HG03045 (cell line): ENCODE results near the gene ABHD15.
A peak's percentile ranks its signal among the peaks of the same experiment; 100 is the strongest.
"Not testable (repeated sequence)": the region's sequence is repeated elsewhere in the genome, so short reads cannot be mapped to it uniquely, and the experiment has no call there.

Experiments
- ATAC-seq: cut with Tn5 transposase; IDR thresholded peaks from one replicate; pipeline ENCODE4 v1.9.1; 2021; ENCODE audit warnings: mild to moderate bottlenecking, moderate library complexity; ENCODE audit not compliant: unreplicated experiment

The ABHD15 gene

GRCh38 chr17:29571486-29571882 is 4.6 kb upstream of the ABHD15 start:
- no peak for ATAC-seq

- no peak for ATAC-seq
These were observed 3.7 kb upstream of the ABHD15 start for GRCh38 chr17:29570521-29570920.

- no peak for ATAC-seq
These were observed 2.6 kb upstream of the ABHD15 start for GRCh38 chr17:29569245-29569950.

GRCh38 chr17:29568331-29569244 is 1.8 kb upstream of the ABHD15 start, which contains the start of gene TP53I13:
Gene TP53I13, plus strand, starts transcription at chr17:29568701. Its CDS starts 58 bp downstream, at chr17:29568759.
- ATAC-seq = peak; percentile 39

- ATAC-seq = peak; percentile 38
These were observed 905 bp upstream of the ABHD15 start for GRCh38 chr17:29567554-29568330.

- ATAC-seq = peak; percentile 6
These were observed 392 bp upstream of the ABHD15 start for GRCh38 chr17:29567304-29567553.

- no peak for ATAC-seq
These were observed 979 bp downstream of the ABHD15 start for GRCh38 chr17:29565643-29566472.

GRCh38 chr17:29563816-29564215 is 3.0 kb downstream of the ABHD15 start:
- ATAC-seq = no peak

- ATAC-seq = no peak
These were observed 4.2 kb downstream of the ABHD15 start for GRCh38 chr17:29562615-29563014.

- ATAC-seq = no peak
These were observed 5.0 kb downstream of the ABHD15 start for GRCh38 chr17:29561554-29562517.

- ATAC-seq = no peak
These were observed 6.5 kb downstream of the ABHD15 start for GRCh38 chr17:29560316-29560715.

GRCh38 chr17:29559640-29560039 is 7.2 kb downstream of the ABHD15 start:
- ATAC-seq = no peak

GRCh38 chr17:29558139-29558538 is 8.7 kb downstream of the ABHD15 start:
- not testable (repeated sequence) for ATAC-seq

- ATAC-seq = no peak
These were observed 9.1 kb downstream of the ABHD15 start for GRCh38 chr17:29557739-29558116.

GRCh38 chr17:29557085-29557738 is 9.6 kb downstream of the ABHD15 start:
- ATAC-seq = no peak

GRCh38 chr17:29555840-29556239 is 11.0 kb downstream of the ABHD15 start:
- ATAC-seq = no peak

- no peak for ATAC-seq
These were observed 17.5 kb downstream of the ABHD15 start for GRCh38 chr17:29549177-29549923.

GRCh38 chr17:29546830-29547229 is 20.0 kb downstream of the ABHD15 start:
- ATAC-seq = no peak
